Lung (tissue), 12 donors: ENCODE measurements around the gene TSPAN18. TPM values are rescaled to one million over a fixed set of nuclear protein-coding genes. Genes with fewer than 3 reads are reported as not detected.

Source experiments
- ATAC-seq: fragments of 200-7000 bp; cut with Tn5 transposase; one replicate; pipeline ENCODE4 v1.9.1; 2020; ENCODE audit warnings: moderate number of reproducible peaks; ENCODE audit not compliant: insufficient read depth, low FRiP score
- DNase-seq, 3 donors: peaks; one replicate each; pipeline ENCODE4 v3.0.0-alpha.2; 2013 to 2017
- H3K27ac ChIP-seq, 2 donors: one replicate each; pipeline ENCODE4 v1.5.1; 2013; ENCODE audit warnings: mild to moderate bottlenecking in 2 of 2, moderate library complexity in 2 of 2, control low read depth in 1 of 2, inconsistent platforms in 1 of 2, low read depth in 1 of 2, low read length in 1 of 2
- H3K27me3 ChIP-seq, 3 donors: one replicate each; pipeline ENCODE4 v1.5.1; 2013; ENCODE audit warnings: low read length in 2 of 3; ENCODE audit not compliant: control insufficient read depth in 3 of 3, insufficient read depth in 3 of 3
- H3K36me3 ChIP-seq, 4 donors: one replicate each; pipeline ENCODE4 v1.5.1; 2013; ENCODE audit warnings: low read length in 4 of 4, mild to moderate bottlenecking in 1 of 4, moderate library complexity in 1 of 4; ENCODE audit not compliant: control insufficient read depth in 4 of 4, insufficient read depth in 4 of 4
- H3K4me1 ChIP-seq, 5 donors: one replicate each; pipeline ENCODE4 v1.5.1; 2013; ENCODE audit warnings: low read length in 5 of 5, mild to moderate bottlenecking in 2 of 5, moderate library complexity in 1 of 5; ENCODE audit not compliant: control insufficient read depth in 5 of 5, insufficient read depth in 5 of 5
- H3K4me3 ChIP-seq: one replicate; pipeline ENCODE4 v1.5.1; 2013; ENCODE audit warnings: mild to moderate bottlenecking, control low read depth, moderate library complexity
- H3K9ac ChIP-seq, 2 donors: one replicate each; pipeline ENCODE4 v1.5.1; 2013; ENCODE audit warnings: low read length in 2 of 2, control low read depth in 1 of 2; ENCODE audit not compliant: insufficient read depth in 1 of 2
- H3K9me3 ChIP-seq, 4 donors: one replicate each; pipeline ENCODE4 v1.5.1; 2013; ENCODE audit warnings: low read length in 3 of 4, mild to moderate bottlenecking in 1 of 4, moderate library complexity in 1 of 4; ENCODE audit not compliant: control insufficient read depth in 4 of 4, insufficient read depth in 3 of 4
- CTCF ChIP-seq: IDR thresholded peaks from 2 replicates; pipeline ENCODE4 v1.5.1; 2012; ENCODE audit warnings: mild to moderate bottlenecking; ENCODE audit errors: control extremely low read depth, extremely low read depth
- WGBS, 2 donors: extraction: QIAGEN DNeasy Blood & Tissue Kit; methylation state at CpG; one replicate each; pipeline ENCODE4 v1.1.7; 2013; 5-methylcytosine and 5-hydroxymethylcytosine counted together
- polyA plus RNA-seq, 2 donors: library from polyadenylated mRNA; stranded (reverse); fragments of 200-250 nt; gene quantifications; one replicate each; pipeline ENCODE4 v1.2.1, GENCODE V29; 2013
- total RNA-seq, 2 donors: library from RNA; depleted of rRNA in 1 of 2; stranded (reverse); fragments of >200 nt in 1 of 2; gene quantifications; one replicate each; pipeline ENCODE4 v1.2.1, GENCODE V29; 2014 to 2021
- donor health status: control.
- donor health status: control.
- donor health status: Bipolar disorder and iron deficiency.
- donor health status: healthy.
- donor health status: DM: yes; HTN: yes; CAD: no.

The TSPAN18 gene
- total and polyA plus RNA-seq, 4 donors, result 8.3 to 40.7 (median 21.4) TPM

DNA sequence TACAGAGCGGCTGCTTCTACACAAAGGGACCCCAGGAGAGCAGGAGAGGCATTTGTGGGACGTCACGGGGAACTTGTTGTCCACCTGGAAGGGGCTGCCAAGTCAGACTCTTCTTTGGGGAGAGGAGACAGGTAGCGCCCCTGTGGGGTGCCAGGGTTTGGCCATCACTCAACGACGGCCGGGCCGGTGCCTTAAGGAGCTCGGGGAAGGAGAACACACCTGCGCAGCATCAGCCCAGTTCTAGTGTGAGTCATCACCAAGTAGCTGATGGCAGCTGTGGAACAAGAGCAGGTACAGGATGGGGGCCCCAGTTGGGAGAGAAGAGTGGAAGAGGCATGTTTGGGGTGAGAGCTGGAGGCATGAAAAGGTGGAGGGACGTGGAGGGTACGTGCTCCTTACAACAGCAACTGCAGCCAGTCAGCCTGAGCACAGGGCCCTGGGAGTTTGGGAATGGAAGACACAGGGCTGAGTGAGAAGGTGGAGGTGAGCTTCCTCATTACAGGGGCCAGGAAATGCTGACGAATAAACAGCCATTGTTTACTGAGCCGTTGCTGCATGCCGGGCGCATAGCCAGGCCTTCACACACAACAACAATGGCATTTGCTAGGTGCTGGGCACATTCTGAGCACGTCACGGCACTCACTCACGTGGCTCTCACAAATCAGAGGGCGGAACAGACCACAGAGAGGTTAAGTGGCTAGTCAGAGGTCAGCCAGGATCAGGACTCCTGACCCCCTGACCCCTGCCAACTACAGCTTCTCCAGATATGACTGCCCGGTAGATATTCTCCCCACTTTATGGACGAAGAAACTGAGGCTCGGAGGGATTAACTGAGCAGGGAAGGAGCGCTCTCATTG, 253.0 kb downstream of the TSPAN18 start:
- DNase-seq (peak; percentile 48 to 70 (median 61)), ATAC-seq (peak; percentile 28)
- H3K27me3 ChIP-seq, result no peaks in the 10 kb centered on the region
- no peaks in the 10 kb centered on the region for H3K9me3 ChIP-seq
- peaks cover 0 to 39% (median 22%) of the 10 kb centered on the region in 5 donors for H3K4me1 ChIP-seq
- no peak for TF ChIP-seq CTCF
- H3K4me3 ChIP-seq, result no peak overlapping the region
- no peaks in the 10 kb centered on the region for H3K36me3 ChIP-seq
- H3K27ac ChIP-seq, result peak overlapping the region in 1 of 2 donors; percentile 77
- 69 to 77% methylated on average over 24 of the region's 24 CpGs for WGBS, 2 donors
- H3K9ac ChIP-seq, result no peak overlapping the region

DNA sequence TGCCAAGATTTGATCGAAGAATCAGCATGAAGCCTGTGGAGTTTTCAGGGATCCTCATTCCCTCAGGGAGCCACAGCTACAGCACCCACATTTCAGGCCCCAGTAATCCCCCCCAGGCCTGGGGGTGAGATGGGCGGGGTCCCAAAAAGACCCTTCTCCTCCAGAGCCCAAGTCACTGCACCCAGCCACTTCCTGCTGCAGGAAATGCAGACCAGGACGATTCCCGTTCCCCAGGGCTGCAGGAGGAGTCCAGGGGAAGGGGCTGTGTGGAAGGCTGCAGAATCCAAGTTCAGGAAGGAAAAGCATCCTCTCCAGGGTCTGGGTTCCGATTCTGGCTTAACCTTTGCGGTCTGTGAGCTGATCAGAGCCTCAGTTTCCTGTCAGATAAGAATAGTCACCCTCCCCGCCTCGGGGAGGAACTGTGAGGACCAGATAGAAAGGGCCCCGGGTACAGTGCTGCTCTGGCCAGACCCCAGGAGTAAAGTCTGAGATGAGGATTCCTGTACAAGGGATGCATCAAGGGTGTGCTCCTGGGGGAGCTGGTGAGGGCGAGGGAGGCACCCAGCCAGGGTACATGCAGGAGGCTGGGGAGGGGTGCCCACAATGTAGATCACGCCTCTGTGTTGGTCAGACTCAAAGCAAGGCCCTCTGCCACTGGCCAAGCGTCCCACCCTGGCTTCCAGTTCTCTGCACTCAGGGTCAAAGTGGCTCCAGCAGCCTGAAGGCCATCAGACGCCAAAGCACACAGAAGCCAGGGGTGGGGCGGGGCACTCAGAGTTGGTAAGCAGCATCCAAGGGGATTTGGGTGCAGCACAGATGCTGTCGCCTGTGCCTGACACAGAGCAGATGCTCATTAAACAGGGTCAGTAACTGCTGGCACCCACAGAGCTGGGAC, 254.0 kb downstream of the TSPAN18 start:
- H3K36me3 ChIP-seq, result no peaks in the 10 kb centered on the region
- 59 to 60% methylated on average over 15 of the region's 15 CpGs for WGBS, 2 donors
- ATAC-seq, result no peak
- DNase-seq, result no peak
- peaks cover 0 to 39% (median 22%) of the 10 kb centered on the region in 5 donors for H3K4me1 ChIP-seq
- H3K27me3 ChIP-seq, result no peaks in the 10 kb centered on the region
- H3K9ac ChIP-seq, result no peak overlapping the region
- no peak overlapping the region for H3K4me3 ChIP-seq
- peak overlapping the region in 1 of 2 donors; percentile 77 for H3K27ac ChIP-seq
- TF ChIP-seq CTCF, result no peak
- no peaks in the 10 kb centered on the region for H3K9me3 ChIP-seq

Other genes starting within 250 kb of the TSPAN18 start
- gene CD82, start 161.3 kb upstream of the TSPAN18 start, total RNA-seq, result 100 to 1,000 TPM in 1 of 2 donors, 10 to 100 TPM in 1; 63.3 to 237 TPM
- 100 to 1,000 TPM; 162 to 218 TPM for gene CD82, start 161.3 kb upstream of the TSPAN18 start, polyA plus RNA-seq
- 100 to 1,000 TPM in 1 of 2 donors, 10 to 100 TPM in 1; 51.2 to 134 TPM for gene TP53I11, start 223.9 kb downstream of the TSPAN18 start, total RNA-seq
- gene TP53I11, start 223.9 kb downstream of the TSPAN18 start, polyA plus RNA-seq, result 10 to 100 TPM; 64.9 to 79.0 TPM